ENCODE measurements around the gene NECTIN4.
"Not testable (repeated sequence)": the region's sequence is repeated elsewhere in the genome, so short reads cannot be mapped to it uniquely, and the experiment has no call there.

NECTIN4 gene
- 0 to 1.1 (median 0.15) reads per million in 4 experiments for total RNA-seq

- DNase-seq, result no peak
These were observed at the start of gene NECTIN4 for GRCh38 chr1:161089251-161089924. NECTIN4 (minus strand) TSS chr1:161089558; CDS start chr1:161089296, 262 bp downstream.

GRCh38 chr1:161138431-161138830, 49.1 kb upstream of the NECTIN4 start:
- DNase-seq, result no peak

GRCh38 chr1:161137881-161138280, 48.5 kb upstream of the NECTIN4 start:
- DNase-seq, result no peak

GRCh38 chr1:161133220-161133740, 43.9 kb upstream of the NECTIN4 start:
- DNase-seq, result no peak

- DNase-seq, result peak; percentile 78
These were observed 43.3 kb upstream of the NECTIN4 start, which contains the start of gene DEDD for GRCh38 chr1:161132410-161133219. DEDD (minus strand) TSS chr1:161132667; CDS start chr1:161124462, 8,205 bp downstream.

- DNase-seq, result no peak
These were observed 42.4 kb upstream of the NECTIN4 start for GRCh38 chr1:161131523-161132409.

GRCh38 chr1:161130266-161130665, 40.9 kb upstream of the NECTIN4 start:
- no peak for DNase-seq

GRCh38 chr1:161128591-161129420, 39.4 kb upstream of the NECTIN4 start:
- DNase-seq, result no peak

GRCh38 chr1:161127649-161128048, 38.3 kb upstream of the NECTIN4 start:
- DNase-seq, result no peak

GRCh38 chr1:161122967-161123366, 33.6 kb upstream of the NECTIN4 start:
- no peak for DNase-seq

- DNase-seq, result no peak
These were observed 32.5 kb upstream of the NECTIN4 start for GRCh38 chr1:161121834-161122233.

- no peak for DNase-seq
These were observed 31.8 kb upstream of the NECTIN4 start for GRCh38 chr1:161121042-161121650.

GRCh38 chr1:161119092-161119903, 29.9 kb upstream of the NECTIN4 start:
- DNase-seq, result peak; percentile 6

- DNase-seq, result peak; percentile 67
These were observed 28.6 kb upstream of the NECTIN4 start, which contains the start of the genes NIT1 and PFDN2 for GRCh38 chr1:161117759-161118581. NIT1 (plus strand) TSS chr1:161118105; CDS start chr1:161118177, 72 bp downstream. PFDN2 (minus strand) TSS chr1:161118037; CDS start chr1:161118026, 11 bp downstream.

- DNase-seq, result not testable (repeated sequence)
These were observed 26.6 kb upstream of the NECTIN4 start for GRCh38 chr1:161115961-161116360.

GRCh38 chr1:161115132-161115711, 25.9 kb upstream of the NECTIN4 start:
- DNase-seq, result no peak

GRCh38 chr1:161114556-161114955, 25.2 kb upstream of the NECTIN4 start:
- no peak for DNase-seq

- no peak for DNase-seq
These were observed 24.6 kb upstream of the NECTIN4 start for GRCh38 chr1:161113915-161114314.

- DNase-seq, result no peak
These were observed 22.2 kb upstream of the NECTIN4 start for GRCh38 chr1:161111527-161111926.
